ENCODE measurements around the gene COL5A1. TPM values are rescaled to one million over a fixed set of nuclear protein-coding genes. Genes with fewer than 3 reads are reported as not detected.

The COL5A1 gene
- total and polyA plus RNA-seq, 2 donors (not counting 1 experiment from before 2014, with no cell fraction given), result 72.8 to 109 TPM

- peaks cover 12% of the 10 kb centered on the region for H3K36me3 ChIP-seq (ENCODE audit: control insufficient read depth, insufficient read depth, low read length)
- peaks cover 13% of the 10 kb centered on the region for H3K79me2 ChIP-seq (ENCODE audit: control insufficient read depth, insufficient read depth, low read length)
- no peak overlapping the region for H3K27ac ChIP-seq (ENCODE audit: insufficient read depth, low read length)
- peaks cover 3% of the 10 kb centered on the region for H3K4me1 ChIP-seq (ENCODE audit: control insufficient read depth, extremely low read depth, insufficient read depth, low read length)
- peaks cover 4% of the 10 kb centered on the region for H4K20me1 ChIP-seq (ENCODE audit: control insufficient read depth, extremely low read depth, insufficient read depth, low read length)
- no peak overlapping the region for H2AFZ ChIP-seq (ENCODE audit: low read length)
- no peak for TF ChIP-seq EZH2 (IDR thresholded peaks at IDR 0.05; ENCODE audit: low read length, missing control alignments)
- TF ChIP-seq CTCF (conservative IDR thresholded peaks at IDR 0.05 in 1 of 2, IDR thresholded peaks at IDR 0.05 in 1 of 2; ENCODE audit: low read depth in 1 of 2, low read length in 2 of 2), result no peak
- DNase-seq (ENCODE audit: low read depth in 2 of 2), result no peak
- H3K27me3 ChIP-seq (ENCODE audit: control insufficient read depth, insufficient read depth, low read length), result no peaks in the 10 kb centered on the region
- H3K9ac ChIP-seq (ENCODE audit: insufficient read depth, low read length), result no peak overlapping the region
- H3K4me3 ChIP-seq (replicated peaks in 1 of 4; ENCODE audit: control extremely low read depth in 1 of 4, insufficient read depth in 1 of 4, low read depth in 3 of 4, low read length in 4 of 4), result no peak overlapping the region
- no peaks in the 10 kb centered on the region for H3K9me3 ChIP-seq (ENCODE audit: control insufficient read depth, insufficient read depth, low read depth, low read length)
- no peak overlapping the region for H3K4me2 ChIP-seq (ENCODE audit: extremely low read depth, insufficient read depth, low read length)
Observed at GRCh38 chr9:134719331-134719730, 77.7 kb downstream of the COL5A1 start.

DNA sequence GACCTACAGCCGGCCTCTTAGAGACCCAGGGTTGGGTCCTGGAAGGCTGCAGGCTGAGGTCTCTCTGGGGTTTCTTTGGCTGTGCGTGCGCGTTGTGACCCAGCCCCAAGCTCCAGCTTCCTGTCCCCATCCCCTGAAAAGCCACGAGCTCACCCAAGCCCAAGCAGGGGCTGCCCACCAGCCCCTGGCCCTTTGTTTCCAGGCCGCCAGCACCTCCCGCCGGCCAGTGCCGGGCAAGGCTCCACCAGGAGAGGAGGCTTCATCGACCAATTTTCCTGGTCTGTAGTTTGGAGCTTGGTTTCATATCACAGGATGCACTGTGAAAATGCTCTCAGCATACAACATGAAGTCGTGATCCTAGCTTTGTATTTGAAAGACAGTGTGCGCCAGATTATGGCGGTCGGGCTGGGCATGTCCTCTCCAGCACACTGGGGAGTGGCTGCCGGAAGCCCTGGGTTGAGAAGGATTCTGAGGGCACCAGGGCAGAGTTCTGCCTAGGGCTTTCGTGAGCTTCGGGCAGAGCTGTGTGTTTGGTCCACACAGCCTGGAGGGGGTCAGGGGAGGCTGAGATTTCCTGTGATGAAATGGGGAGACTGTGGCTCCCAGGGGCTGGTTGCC lies 78.6 kb downstream of the COL5A1 start:
- no peak for DNase-seq (ENCODE audit: low read depth in 2 of 2)
- Histone ChIP-seq H3K4me3 (replicated peaks in 1 of 4; ENCODE audit: control extremely low read depth in 1 of 4, insufficient read depth in 1 of 4, low read depth in 3 of 4, low read length in 4 of 4) (no peak overlapping the region), H3K9ac (ENCODE audit: insufficient read depth, low read length) (no peak overlapping the region), H3K27me3 (ENCODE audit: control insufficient read depth, insufficient read depth, low read length) (no peaks in the 10 kb centered on the region), H3K9me3 (ENCODE audit: control insufficient read depth, insufficient read depth, low read depth, low read length) (no peaks in the 10 kb centered on the region), H3K79me2 (ENCODE audit: control insufficient read depth, insufficient read depth, low read length) (peaks cover 13% of the 10 kb centered on the region), H3K36me3 (ENCODE audit: control insufficient read depth, insufficient read depth, low read length) (peaks cover 12% of the 10 kb centered on the region), H3K4me2 (ENCODE audit: extremely low read depth, insufficient read depth, low read length) (no peak overlapping the region), H3K4me1 (ENCODE audit: control insufficient read depth, extremely low read depth, insufficient read depth, low read length) (peaks cover 4% of the 10 kb centered on the region), H2AFZ (ENCODE audit: low read length) (no peak overlapping the region), H3K27ac (ENCODE audit: insufficient read depth, low read length) (no peak overlapping the region), H4K20me1 (ENCODE audit: control insufficient read depth, extremely low read depth, insufficient read depth, low read length) (peaks cover 3% of the 10 kb centered on the region)
- no peak for TF ChIP-seq CTCF (conservative IDR thresholded peaks at IDR 0.05 in 1 of 2, IDR thresholded peaks at IDR 0.05 in 1 of 2; ENCODE audit: low read depth in 1 of 2, low read length in 2 of 2)
- no peak for TF ChIP-seq EZH2 (IDR thresholded peaks at IDR 0.05; ENCODE audit: low read length, missing control alignments)

GRCh38 chr9:134720796-134721195 lies 79.2 kb downstream of the COL5A1 start:
- peaks cover 5% of the 10 kb centered on the region for H4K20me1 ChIP-seq (ENCODE audit: control insufficient read depth, extremely low read depth, insufficient read depth, low read length)
- peaks cover 16% of the 10 kb centered on the region for H3K79me2 ChIP-seq (ENCODE audit: control insufficient read depth, insufficient read depth, low read length)
- peaks cover 14% of the 10 kb centered on the region for H3K36me3 ChIP-seq (ENCODE audit: control insufficient read depth, insufficient read depth, low read length)

More at GRCh38 chr9:134720796-134721195, 79.2 kb downstream of the COL5A1 start:
- Histone ChIP-seq H3K27me3 (ENCODE audit: control insufficient read depth, insufficient read depth, low read length) (no peaks in the 10 kb centered on the region), H3K9me3 (ENCODE audit: control insufficient read depth, insufficient read depth, low read depth, low read length) (no peaks in the 10 kb centered on the region), H3K9ac (ENCODE audit: insufficient read depth, low read length) (no peak overlapping the region), H3K27ac (ENCODE audit: insufficient read depth, low read length) (no peak overlapping the region), H3K4me2 (ENCODE audit: extremely low read depth, insufficient read depth, low read length) (no peak overlapping the region), H2AFZ (ENCODE audit: low read length) (no peak overlapping the region), H3K4me3 (replicated peaks in 1 of 4; ENCODE audit: control extremely low read depth in 1 of 4, insufficient read depth in 1 of 4, low read depth in 3 of 4, low read length in 4 of 4) (no peak overlapping the region), H3K4me1 (ENCODE audit: control insufficient read depth, extremely low read depth, insufficient read depth, low read length) (peaks cover 4% of the 10 kb centered on the region)
- no peak for DNase-seq (ENCODE audit: low read depth in 2 of 2)
- TF ChIP-seq CTCF (conservative IDR thresholded peaks at IDR 0.05 in 1 of 2, IDR thresholded peaks at IDR 0.05 in 1 of 2; ENCODE audit: low read depth in 1 of 2, low read length in 2 of 2) (no peak), EZH2 (IDR thresholded peaks at IDR 0.05; ENCODE audit: low read length, missing control alignments) (no peak)

All from fibroblast of lung (primary cell).